Transverse colon (tissue), 4 donors: ENCODE results near the gene RASSF4. TPM values are rescaled to one million over a fixed set of nuclear protein-coding genes. Genes with fewer than 3 reads are reported as not detected.

Experiments used
- DNase-seq: peaks from one replicate; pipeline ENCODE4 v3.0.0-alpha.2; 2019
- H3K27ac ChIP-seq, 4 donors: fragments of 200-600 bp; sonication (generic); 2 replicates each; pipeline ENCODE4 v1.5.1; 2016 to 2018; ENCODE audit warnings: inconsistent platforms in 4 of 4
- H3K27me3 ChIP-seq: fragments of 200-600 bp; sonication (generic); 2 replicates; pipeline ENCODE4 v1.5.1; 2017; ENCODE audit warnings: inconsistent platforms
- H3K36me3 ChIP-seq, 4 donors: fragments of 200-600 bp; sonication (generic); 2 replicates each; pipeline ENCODE4 v1.5.1; 2017 to 2019; ENCODE audit warnings: inconsistent platforms in 4 of 4
- H3K4me1 ChIP-seq, 4 donors: fragments of 200-600 bp; sonication (generic); 2 replicates each; pipeline ENCODE4 v1.5.1; 2017 to 2020; ENCODE audit warnings: inconsistent platforms in 4 of 4
- H3K4me3 ChIP-seq, 4 donors: fragments of 200-600 bp; sonication (generic); 1 replicate in 1 of 4; 2 replicates in 3 of 4; pipeline versions ENCODE4 v1.5.1 to v1.6.1; 2017 to 2019; ENCODE audit warnings: inconsistent platforms in 4 of 4
- H3K9me3 ChIP-seq, 2 donors: fragments of 200-600 bp; sonication (generic); 2 replicates each; pipeline ENCODE4 v1.5.1; 2017 to 2019; ENCODE audit warnings: inconsistent platforms in 2 of 2
- CTCF ChIP-seq, 5 experiments: fragments of 200-600 bp in 3 of 5; fragments of 450-650 bp in 2 of 5; sonication (generic) in 3 of 5; IDR thresholded peaks; 1 replicate in 2 of 5; 2 replicates in 3 of 5; pipeline ENCODE4 v1.5.1; 2016 to 2017; ENCODE audit warnings: antibody characterized with exemption in 5 of 5, inconsistent platforms in 3 of 5, mild to moderate bottlenecking in 2 of 5, moderate library complexity in 1 of 5
- EP300 ChIP-seq: sonication (generic); formaldehyde crosslinking; IDR thresholded peaks from one replicate; pipeline ENCODE4 v1.6.1; 2017; ENCODE audit warnings: antibody characterized with exemption, low read depth
- POLR2A ChIP-seq: fragments of 450-650 bp; IDR thresholded peaks from one replicate; pipeline ENCODE4 v1.6.1; 2016; ENCODE audit warnings: antibody characterized with exemption, mild to moderate bottlenecking, moderate library complexity
- POLR2AphosphoS5 ChIP-seq, 3 donors: sonication (generic); formaldehyde crosslinking; IDR thresholded peaks; one replicate each; pipeline ENCODE4 v1.6.1; 2016; ENCODE audit warnings: antibody characterized with exemption in 3 of 3
- WGBS, 2 donors: methylation state at CpG; one replicate each; pipeline ENCODE4 v1.1.5; 2018; ENCODE audit warnings: low coverage in 1 of 2; 5-methylcytosine and 5-hydroxymethylcytosine counted together
- in situ Hi-C, 4 donors: fragments of 200-750 bp; cut with MboI; loops; one replicate each; pipeline versions ENCODE4 v1.15.0 to v1.15.1; 2017; ENCODE audit warnings: low sequenced_read_pairs in 3 of 4, low pct_ligation_motif_present in 1 of 4, low pct_unique_long_range_greater_than_20kb in 1 of 4
- intact Hi-C: fragments of 100-400 bp; cut with DNase I; formaldehyde crosslinking; loops from one replicate; pipeline ENCODE4 v1.15.1; 2023; ENCODE audit warnings: low total_unique reads
- total RNA-seq, 4 donors: library from RNA; depleted of rRNA; stranded (reverse); fragments of >200 nt; gene quantifications; one replicate each; pipeline ENCODE4 v1.1.0, GENCODE V29; 2016

RASSF4 gene
- total RNA-seq, 4 donors from 2014 or later: 26.8 to 37.8 (median 27.5) TPM

GRCh38 chr10:44954962-44955361 is 4.6 kb upstream of the RASSF4 start:
- H3K27me3 ChIP-seq: no peaks in the 10 kb centered on the region
- H3K4me1 ChIP-seq: peaks cover 0 to 22% (median 14%) of the 10 kb centered on the region in 4 donors
- no peaks in the 10 kb centered on the region for H3K36me3 ChIP-seq
- H3K4me3 ChIP-seq: no peak overlapping the region
- H3K27ac ChIP-seq: peak overlapping the region in 1 of 4 donors; percentile 17
- H3K9me3 ChIP-seq: no peaks in the 10 kb centered on the region
- in situ Hi-C loops: no loop called here
- intact Hi-C loops: no loop called here
- no peak for TF ChIP-seq EP300
- no peak for TF ChIP-seq CTCF (IDR thresholded peaks at IDR 0.05)
- no peak for TF ChIP-seq POLR2AphosphoS5 (IDR thresholded peaks at IDR 0.05)
- no peak for TF ChIP-seq POLR2A
- DNase-seq: no peak

GRCh38 chr10:44955413-44956070 is 4.1 kb upstream of the RASSF4 start:
- intact Hi-C loops: no loop called here
- in situ Hi-C loops: no loop called here
- H3K4me1 ChIP-seq: peaks cover 0 to 28% (median 19%) of the 10 kb centered on the region in 4 donors

GRCh38 chr10:44956226-44956625 is 3.4 kb upstream of the RASSF4 start:
- no peak for DNase-seq
- in situ Hi-C loops: no loop called here
- H3K27me3 ChIP-seq: no peaks in the 10 kb centered on the region
- peaks cover under 1 to 31% (median 21%) of the 10 kb centered on the region in 4 donors for H3K4me1 ChIP-seq
- H3K9me3 ChIP-seq: no peaks in the 10 kb centered on the region
- intact Hi-C loops: no loop called here
- H3K4me3 ChIP-seq: no peak overlapping the region
- no peak for TF ChIP-seq EP300
- TF ChIP-seq POLR2AphosphoS5 (IDR thresholded peaks at IDR 0.05): no peak
- TF ChIP-seq CTCF (IDR thresholded peaks at IDR 0.05): no peak
- TF ChIP-seq POLR2A: no peak
- WGBS, 2 donors: 93 to 97% methylated on average over 4 of the region's 4 CpGs
- H3K27ac ChIP-seq: peak overlapping the region in 1 of 4 donors; percentile 7
- H3K36me3 ChIP-seq: no peaks in the 10 kb centered on the region

More at GRCh38 chr10:44955413-44956070, 4.1 kb upstream of the RASSF4 start:
- Histone ChIP-seq H3K27ac (peak overlapping the region in 2 of 4 donors; percentile 7 to 17), H3K9me3 (no peaks in the 10 kb centered on the region), H3K27me3 (no peaks in the 10 kb centered on the region), H3K36me3 (no peaks in the 10 kb centered on the region), H3K4me3 (no peak overlapping the region)
- TF ChIP-seq POLR2A (no peak), POLR2AphosphoS5 (IDR thresholded peaks at IDR 0.05) (peak in 1 of 3 donors; percentile 31), EP300 (no peak), CTCF (IDR thresholded peaks at IDR 0.05) (no peak)
- DNase-seq: no peak
- WGBS, 2 donors: 75 to 94% methylated on average over 2 to 8 of the region's 8 CpGs

GRCh38 chr10:44956717-44957706 is 2.6 kb upstream of the RASSF4 start:
- Histone ChIP-seq H3K9me3 (no peaks in the 10 kb centered on the region), H3K4me1 (peaks cover 2 to 31% (median 21%) of the 10 kb centered on the region in 4 donors), H3K27ac (peak overlapping the region in 1 of 4 donors; percentile 7), H3K36me3 (no peaks in the 10 kb centered on the region), H3K4me3 (no peak overlapping the region), H3K27me3 (no peaks in the 10 kb centered on the region)
- WGBS, 2 donors: 67 to 93% methylated on average over 1 to 4 of the region's 4 CpGs
- no peak for TF ChIP-seq POLR2AphosphoS5 (IDR thresholded peaks at IDR 0.05)
- TF ChIP-seq POLR2A: no peak
- no peak for TF ChIP-seq CTCF (IDR thresholded peaks at IDR 0.05)
- no peak for TF ChIP-seq EP300
- intact Hi-C loops (no loop called here), in situ Hi-C loops (no loop called here)
- no peak for DNase-seq
